WTC11 (cell line): ENCODE data around the gene B3GAT1.

Experiments used
- FOXK1 ChIP-seq: sonication (generic); formaldehyde crosslinking; IDR thresholded peaks from 2 replicates; pipeline ENCODE4 v1.8.0; 2022; ENCODE audit warnings: mild to moderate bottlenecking, moderate library complexity, missing genetic modification reagents
- NFE2L1 ChIP-seq: sonication (generic); formaldehyde crosslinking; IDR thresholded peaks from 2 replicates; pipeline ENCODE4 v1.8.1; 2023; ENCODE audit warnings: missing genetic modification reagents
- NR1H2 ChIP-seq: sonication (generic); formaldehyde crosslinking; IDR thresholded peaks from 2 replicates; pipeline ENCODE4 v1.9.0; 2021; ENCODE audit warnings: mild to moderate bottlenecking, moderate library complexity, missing genetic modification reagents
- NR2C2 ChIP-seq: sonication (generic); formaldehyde crosslinking; IDR thresholded peaks from 2 replicates; pipeline ENCODE4 v1.8.0; 2022; ENCODE audit warnings: mild to moderate bottlenecking, missing genetic modification reagents
- TCF7 ChIP-seq: sonication (generic); formaldehyde crosslinking; IDR thresholded peaks from 2 replicates; pipeline ENCODE4 v1.8.0; 2022; ENCODE audit warnings: mild to moderate bottlenecking, low read depth, missing genetic modification reagents, moderate library complexity
- TF ChIP-seq, protein P1 (sequence below): fragments of 200-600 bp; IDR thresholded peaks from 2 replicates; pipeline ENCODE4 v1.8.0; 2022; ENCODE audit warnings: antibody characterized with exemption
- TF ChIP-seq, protein P2 (sequence below): sonication (generic); formaldehyde crosslinking; IDR thresholded peaks from 2 replicates; pipeline ENCODE4 v1.8.0; 2022; ENCODE audit warnings: missing genetic modification reagents
- TF ChIP-seq, protein P3 (sequence below): fragments of 250-450 bp; sonication (Bioruptor Pico); conservative IDR thresholded peaks from 2 replicates; pipeline ENCODE4 v1.9.0; 2021; ENCODE audit warnings: mild to moderate bottlenecking
- TF ChIP-seq, protein P4 (sequence below): sonication (generic); formaldehyde crosslinking; IDR thresholded peaks from 2 replicates; pipeline ENCODE4 v1.8.1; 2023; ENCODE audit warnings: mild to moderate bottlenecking, missing genetic modification reagents

DNA sequence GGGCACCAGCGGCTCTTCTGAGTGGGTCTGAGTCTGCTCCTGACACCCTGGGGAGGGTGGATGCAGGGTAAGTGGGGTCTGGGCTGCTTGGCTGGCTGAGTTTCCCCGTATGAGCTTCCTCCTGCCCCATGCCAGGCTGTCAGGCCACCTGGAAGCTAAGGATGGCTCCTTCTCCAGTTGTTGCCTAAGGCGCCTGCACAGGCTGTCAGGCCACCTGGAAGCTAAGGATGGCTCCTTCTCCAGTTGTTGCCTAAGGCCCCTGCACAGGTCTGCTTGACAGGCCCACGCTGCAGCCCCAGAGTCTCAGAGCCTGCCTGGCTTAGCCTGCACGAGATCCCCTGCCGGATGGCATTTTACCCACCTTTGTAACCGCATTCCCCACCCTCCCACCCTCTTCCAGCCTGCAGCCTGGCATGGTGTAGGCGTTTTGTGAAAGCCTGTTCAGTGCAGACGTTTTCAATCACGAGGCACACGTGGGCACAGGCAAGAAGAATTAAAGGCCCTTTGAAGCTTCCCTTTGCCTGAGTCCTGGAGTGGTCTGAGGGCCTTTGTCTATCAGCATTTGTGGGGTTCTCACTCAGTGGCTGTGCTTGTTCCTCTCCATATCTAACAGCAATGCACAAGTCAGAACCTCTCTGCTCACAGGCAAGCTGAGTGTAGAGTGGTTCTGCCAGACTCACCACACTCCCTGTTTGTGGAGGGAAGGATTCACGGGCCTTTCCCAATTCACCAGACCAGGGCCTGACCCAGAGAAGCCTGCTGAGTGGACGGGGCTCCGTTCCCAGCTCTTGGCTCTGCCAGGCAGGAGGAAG, 40.2 kb upstream of the B3GAT1 start:
- TF ChIP-seq, protein P1, sequence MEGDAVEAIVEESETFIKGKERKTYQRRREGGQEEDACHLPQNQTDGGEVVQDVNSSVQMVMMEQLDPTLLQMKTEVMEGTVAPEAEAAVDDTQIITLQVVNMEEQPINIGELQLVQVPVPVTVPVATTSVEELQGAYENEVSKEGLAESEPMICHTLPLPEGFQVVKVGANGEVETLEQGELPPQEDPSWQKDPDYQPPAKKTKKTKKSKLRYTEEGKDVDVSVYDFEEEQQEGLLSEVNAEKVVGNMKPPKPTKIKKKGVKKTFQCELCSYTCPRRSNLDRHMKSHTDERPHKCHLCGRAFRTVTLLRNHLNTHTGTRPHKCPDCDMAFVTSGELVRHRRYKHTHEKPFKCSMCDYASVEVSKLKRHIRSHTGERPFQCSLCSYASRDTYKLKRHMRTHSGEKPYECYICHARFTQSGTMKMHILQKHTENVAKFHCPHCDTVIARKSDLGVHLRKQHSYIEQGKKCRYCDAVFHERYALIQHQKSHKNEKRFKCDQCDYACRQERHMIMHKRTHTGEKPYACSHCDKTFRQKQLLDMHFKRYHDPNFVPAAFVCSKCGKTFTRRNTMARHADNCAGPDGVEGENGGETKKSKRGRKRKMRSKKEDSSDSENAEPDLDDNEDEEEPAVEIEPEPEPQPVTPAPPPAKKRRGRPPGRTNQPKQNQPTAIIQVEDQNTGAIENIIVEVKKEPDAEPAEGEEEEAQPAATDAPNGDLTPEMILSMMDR: no peak
- TF ChIP-seq, protein P2, sequence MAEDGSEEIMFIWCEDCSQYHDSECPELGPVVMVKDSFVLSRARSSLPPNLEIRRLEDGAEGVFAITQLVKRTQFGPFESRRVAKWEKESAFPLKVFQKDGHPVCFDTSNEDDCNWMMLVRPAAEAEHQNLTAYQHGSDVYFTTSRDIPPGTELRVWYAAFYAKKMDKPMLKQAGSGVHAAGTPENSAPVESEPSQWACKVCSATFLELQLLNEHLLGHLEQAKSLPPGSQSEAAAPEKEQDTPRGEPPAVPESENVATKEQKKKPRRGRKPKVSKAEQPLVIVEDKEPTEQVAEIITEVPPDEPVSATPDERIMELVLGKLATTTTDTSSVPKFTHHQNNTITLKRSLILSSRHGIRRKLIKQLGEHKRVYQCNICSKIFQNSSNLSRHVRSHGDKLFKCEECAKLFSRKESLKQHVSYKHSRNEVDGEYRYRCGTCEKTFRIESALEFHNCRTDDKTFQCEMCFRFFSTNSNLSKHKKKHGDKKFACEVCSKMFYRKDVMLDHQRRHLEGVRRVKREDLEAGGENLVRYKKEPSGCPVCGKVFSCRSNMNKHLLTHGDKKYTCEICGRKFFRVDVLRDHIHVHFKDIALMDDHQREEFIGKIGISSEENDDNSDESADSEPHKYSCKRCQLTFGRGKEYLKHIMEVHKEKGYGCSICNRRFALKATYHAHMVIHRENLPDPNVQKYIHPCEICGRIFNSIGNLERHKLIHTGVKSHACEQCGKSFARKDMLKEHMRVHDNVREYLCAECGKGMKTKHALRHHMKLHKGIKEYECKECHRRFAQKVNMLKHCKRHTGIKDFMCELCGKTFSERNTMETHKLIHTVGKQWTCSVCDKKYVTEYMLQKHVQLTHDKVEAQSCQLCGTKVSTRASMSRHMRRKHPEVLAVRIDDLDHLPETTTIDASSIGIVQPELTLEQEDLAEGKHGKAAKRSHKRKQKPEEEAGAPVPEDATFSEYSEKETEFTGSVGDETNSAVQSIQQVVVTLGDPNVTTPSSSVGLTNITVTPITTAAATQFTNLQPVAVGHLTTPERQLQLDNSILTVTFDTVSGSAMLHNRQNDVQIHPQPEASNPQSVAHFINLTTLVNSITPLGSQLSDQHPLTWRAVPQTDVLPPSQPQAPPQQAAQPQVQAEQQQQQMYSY (CRISPR knock-in tag): no peak
- TF ChIP-seq, protein P3, sequence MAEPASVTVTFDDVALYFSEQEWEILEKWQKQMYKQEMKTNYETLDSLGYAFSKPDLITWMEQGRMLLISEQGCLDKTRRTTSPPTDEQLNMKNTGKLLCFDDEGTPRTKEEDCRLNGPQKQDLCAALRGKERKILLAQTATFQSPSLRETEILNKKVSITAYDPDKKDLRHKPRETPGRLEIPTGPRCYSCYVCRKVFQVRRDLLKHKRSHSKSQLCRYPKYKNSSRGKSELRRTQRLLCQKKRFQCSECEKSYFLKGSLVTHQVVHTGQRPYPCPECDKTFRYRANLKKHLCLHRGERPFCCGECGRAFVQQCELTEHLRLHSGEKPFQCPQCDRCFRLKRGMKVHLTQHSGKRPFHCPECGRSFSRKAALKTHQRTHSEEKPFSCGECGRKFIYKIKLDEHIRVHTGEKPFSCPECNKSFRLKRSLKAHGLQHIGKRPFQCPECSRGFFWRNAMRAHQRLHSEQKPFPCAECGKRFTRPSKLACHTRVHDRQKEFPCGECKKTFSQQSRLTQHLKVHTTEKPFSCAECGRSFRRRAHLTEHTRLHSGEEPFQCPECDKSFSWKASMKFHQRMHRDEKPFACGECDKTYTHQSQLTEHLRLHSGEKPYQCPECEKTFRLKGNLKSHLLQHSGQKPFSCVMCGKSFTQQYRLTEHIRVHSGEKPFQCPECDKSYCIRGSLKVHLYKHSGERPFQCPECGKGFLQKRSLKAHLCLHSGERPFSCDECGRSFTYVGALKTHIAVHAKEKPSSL (CRISPR knock-in tag): no peak
- TF ChIP-seq NR2C2 (CRISPR knock-in tag) (no peak), NR1H2 (no peak), TCF7 (no peak), FOXK1 (CRISPR knock-in tag) (no peak), NFE2L1 (no peak)
- TF ChIP-seq, protein P4, sequence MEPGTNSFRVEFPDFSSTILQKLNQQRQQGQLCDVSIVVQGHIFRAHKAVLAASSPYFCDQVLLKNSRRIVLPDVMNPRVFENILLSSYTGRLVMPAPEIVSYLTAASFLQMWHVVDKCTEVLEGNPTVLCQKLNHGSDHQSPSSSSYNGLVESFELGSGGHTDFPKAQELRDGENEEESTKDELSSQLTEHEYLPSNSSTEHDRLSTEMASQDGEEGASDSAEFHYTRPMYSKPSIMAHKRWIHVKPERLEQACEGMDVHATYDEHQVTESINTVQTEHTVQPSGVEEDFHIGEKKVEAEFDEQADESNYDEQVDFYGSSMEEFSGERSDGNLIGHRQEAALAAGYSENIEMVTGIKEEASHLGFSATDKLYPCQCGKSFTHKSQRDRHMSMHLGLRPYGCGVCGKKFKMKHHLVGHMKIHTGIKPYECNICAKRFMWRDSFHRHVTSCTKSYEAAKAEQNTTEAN (CRISPR knock-in tag): no peak
